NCI-H2081 treated with DMSO at 0.1 percent for 48 hours (cell line): ENCODE data around the gene UBE2C.

Experiments used
- DNase-seq: peaks from one replicate; lab custom pipeline; 2025; lab: John Stamatoyannopoulos, UW

UBE2C gene

DNA sequence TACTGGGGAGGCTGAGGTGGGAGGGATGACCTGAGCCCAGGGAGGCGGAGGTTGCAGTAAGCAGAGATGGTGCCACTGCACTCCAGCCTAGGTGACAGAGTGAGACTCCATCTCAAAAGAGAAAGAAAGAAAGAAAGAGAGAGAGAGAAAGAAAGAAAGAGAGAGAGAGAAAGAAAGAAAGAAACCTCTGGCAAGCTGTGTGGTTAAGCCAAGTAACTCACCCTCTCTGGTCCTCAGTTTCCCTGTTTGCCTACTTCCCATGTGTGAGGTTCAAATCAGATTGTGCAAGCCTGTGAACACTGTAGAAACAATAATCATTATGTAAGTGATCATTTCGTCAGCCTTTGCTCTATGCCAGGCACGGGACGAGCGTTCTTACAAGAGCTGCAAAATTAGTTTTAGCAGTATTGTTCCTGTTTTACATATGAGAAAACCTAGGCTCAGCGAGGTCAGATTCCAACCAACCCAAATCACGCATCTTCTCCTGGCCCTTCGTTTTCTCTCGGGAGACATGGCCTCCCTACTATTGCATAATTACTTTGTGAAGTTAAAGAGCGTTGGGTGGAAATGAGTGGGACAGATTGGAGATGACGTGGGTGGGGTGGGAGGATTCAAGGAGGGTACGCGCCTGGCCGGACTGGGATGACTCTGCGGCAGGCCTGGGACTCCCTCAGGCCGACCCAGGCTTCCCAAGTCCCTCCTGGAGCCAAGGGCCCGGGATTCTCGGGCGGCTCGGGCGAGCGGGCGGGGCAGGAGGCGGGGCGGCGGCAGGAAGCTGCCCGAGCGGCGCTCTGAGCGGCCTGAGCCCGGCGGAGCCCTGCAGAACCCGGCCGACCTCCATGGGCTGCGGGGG is 20.8 kb downstream of the UBE2C start, which contains the start of gene SNX21:
TSS of gene SNX21 (plus strand) at position 770 of the 853 bp plus-strand sequence. CDS start 121 bp downstream, outside the sequence.
- no peak for DNase-seq

DNA sequence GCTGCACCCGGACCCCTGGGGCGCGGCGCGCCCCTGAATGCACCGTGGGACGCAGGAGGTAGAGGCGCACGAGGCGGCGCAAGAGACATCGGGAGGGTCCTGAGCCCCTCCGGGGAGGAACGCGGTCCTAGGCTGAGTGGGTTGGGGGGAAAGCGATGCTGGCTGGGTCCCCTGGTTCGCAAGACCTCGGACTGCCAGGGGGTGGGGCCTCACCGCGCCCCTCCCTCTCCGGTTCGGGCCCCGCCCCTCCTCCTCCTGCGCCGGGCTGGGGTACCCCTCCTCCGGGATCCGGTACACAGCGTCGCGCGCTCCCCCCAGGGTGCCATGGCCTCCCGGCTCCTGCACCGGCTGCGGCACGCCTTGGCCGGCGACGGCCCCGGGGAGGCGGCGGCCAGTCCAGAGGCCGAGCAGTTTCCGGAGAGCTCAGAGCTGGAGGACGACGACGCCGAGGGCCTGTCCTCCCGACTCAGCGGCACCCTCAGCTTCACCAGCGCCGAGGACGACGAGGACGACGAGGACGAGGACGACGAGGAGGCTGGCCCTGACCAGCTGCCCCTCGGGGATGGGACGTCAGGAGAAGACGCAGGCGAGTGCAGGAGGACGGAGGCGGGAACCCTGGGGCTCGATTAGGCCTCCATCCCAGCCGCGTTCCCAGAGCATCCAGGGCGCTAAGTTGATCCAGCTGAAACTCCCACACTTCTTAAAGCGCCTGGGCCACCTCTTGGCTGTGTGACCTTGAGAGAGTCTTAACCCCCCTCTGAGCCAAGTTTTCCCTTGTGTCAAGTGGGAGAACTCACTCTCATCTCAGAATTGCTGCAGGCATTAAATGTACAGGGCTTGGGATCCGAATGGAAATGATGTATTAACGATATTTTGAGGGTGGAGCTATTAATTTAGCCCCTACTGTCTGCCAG is 21.7 kb downstream of the UBE2C start:
- no peak for DNase-seq

DNA sequence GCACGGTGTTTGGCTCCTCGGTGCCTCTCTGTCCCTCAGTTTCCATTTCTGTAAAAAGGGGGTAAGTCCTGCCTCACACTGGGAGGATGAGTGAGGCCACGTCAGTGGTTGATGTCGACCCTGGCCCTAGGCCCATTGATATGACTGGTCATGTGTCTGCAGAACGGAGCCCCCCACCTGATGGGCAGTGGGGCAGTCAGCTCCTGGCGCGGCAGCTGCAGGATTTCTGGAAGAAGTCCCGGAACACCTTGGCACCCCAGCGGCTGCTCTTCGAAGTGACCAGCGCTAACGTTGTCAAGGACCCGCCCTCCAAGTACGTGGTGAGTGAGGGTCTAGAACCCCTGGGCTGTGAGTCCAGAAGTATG is 22.3 kb downstream of the UBE2C start:
- no peak for DNase-seq

DNA sequence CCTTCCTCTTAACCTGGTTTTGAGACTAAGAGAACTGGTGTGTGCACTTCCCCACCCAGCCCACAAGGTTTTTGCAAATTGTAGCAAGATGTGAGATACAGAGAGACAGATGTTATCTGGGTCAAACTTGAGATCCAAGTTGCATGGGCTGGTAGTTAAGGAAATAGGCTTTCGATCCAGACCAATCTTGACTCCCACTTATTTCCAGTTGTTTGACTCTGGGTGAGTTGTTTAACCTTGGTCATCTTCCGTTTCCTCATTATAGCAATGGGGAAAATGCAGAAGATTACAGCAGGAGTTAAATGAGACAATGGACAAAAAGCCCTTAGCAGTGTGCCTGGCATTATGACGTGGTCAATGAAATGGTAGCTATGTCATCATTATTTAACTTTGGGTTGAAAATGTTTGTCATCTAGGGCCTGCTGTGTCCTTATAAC is 22.9 kb downstream of the UBE2C start:
- no peak for DNase-seq

DNA sequence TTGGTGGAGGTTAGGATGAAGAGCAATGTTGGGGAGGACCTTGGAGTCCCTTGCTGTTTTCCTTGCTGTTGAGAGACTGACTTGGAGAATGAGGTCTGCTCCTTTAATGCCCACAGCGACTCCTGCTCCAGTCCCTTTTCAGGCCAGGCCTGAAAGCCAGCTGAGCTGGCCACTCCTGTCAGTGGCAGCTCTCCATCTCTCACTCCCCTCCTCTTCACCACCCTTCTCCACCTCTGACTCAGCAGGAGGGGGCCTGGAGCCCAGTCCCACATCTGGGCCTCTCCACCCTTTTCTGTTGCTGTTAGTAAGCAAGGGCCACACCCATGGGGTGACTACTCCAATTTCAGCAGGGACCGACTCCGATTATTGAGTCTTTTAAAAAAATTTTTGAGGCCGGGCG is 23.4 kb downstream of the UBE2C start:
- DNase-seq = no peak

DNA sequence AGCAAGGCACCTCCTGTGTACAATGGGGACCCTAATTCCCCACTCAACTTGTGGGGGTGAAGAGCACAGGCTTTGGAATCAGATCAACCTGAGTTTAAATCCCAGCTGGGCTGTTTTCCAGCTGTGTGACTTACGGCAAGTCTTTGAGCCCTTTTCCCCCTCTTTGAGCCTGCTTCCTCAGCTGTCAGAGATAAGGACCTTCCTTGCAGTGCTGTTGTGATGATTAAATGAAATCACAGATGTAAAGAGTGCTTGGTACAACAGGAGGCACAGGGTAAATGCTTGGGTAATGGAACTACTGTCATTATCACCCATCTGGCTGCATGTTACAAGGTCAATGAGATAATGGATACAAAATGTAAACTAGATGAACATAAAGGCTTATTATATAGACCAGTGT is 24.4 kb downstream of the UBE2C start:
- DNase-seq = no peak

DNA sequence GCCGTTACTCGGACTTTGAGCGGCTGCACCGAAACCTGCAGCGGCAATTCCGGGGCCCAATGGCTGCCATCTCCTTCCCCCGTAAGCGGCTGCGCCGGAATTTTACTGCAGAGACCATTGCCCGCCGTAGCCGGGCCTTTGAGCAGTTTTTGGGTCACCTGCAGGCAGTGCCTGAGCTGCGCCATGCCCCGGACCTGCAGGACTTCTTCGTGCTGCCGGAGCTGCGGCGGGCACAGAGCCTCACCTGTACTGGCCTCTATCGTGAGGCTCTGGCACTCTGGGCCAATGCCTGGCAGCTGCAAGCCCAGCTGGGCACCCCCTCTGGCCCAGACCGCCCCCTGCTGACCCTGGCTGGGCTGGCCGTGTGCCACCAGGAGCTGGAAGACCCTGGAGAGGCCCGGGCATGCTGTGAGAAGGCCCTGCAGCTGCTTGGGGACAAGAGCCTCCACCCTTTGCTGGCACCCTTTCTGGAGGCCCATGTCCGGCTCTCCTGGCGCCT is 28.3 kb downstream of the UBE2C start:
- no peak for DNase-seq

DNA sequence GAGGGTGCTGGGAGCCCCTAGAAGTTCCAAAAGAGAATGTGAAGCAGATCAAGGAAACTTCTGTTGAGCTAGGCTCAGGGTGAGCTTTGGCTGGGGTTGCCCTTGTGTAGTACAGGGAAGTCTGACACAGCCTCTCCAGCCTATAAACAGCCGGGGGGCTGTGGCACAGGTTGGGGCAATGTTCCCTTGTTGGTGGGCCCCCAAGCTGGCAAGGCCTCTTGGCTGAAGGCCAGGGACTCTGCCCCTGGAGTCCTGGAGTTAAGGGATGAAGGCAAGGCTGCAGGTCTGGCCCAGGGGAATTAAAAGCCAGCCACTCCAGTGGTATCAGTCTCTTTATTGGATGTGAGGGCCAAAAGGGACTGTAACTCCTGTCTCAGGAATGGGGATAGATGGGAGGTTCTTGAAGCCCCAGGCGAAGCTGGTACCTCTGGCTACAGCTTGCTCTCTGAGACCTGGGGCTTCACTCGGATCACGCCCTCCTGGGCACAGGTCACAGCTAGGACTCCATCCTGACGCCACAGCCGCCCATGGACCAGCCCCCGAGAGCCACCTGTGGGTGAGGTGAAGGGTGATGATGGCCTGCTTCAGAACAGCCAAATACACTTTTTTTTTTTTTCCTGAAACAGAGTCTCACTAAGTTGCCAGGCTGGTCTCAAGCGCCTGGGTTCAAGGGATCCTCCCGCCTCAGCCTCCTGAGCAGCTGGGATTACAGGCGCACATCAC is 29.1 kb downstream of the UBE2C start:
- DNase-seq = no peak

DNA sequence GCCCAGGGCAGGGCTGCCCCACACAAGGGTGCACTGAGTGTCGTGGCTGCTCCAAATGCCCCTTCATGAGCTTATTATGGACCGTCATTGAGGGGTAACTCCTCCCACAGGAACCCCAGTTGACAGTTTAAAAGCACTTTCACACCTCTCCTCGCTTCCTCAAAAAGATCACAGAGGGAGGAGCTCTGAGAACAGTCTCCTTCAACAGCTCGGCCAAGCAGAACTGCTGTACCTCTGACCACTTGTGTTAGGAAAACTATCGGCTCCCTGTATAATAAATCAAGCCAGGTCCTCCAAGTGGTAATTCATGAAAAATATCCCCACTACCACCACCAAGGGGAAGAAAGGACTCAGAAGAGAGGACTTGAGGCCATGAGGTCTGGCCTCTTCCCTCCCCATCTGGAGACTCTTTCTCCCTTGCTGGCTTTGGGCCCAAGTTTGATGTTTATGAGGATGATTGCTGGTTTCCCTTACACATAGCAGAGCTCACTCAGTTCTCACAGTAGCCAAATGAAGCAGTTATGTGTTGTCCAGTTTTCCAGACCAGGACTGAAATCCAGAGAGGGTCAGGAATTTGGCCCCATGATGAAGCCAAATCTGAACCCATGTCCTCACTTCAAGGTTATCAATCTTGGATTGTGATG is 29.8 kb downstream of the UBE2C start:
- DNase-seq = no peak

DNA sequence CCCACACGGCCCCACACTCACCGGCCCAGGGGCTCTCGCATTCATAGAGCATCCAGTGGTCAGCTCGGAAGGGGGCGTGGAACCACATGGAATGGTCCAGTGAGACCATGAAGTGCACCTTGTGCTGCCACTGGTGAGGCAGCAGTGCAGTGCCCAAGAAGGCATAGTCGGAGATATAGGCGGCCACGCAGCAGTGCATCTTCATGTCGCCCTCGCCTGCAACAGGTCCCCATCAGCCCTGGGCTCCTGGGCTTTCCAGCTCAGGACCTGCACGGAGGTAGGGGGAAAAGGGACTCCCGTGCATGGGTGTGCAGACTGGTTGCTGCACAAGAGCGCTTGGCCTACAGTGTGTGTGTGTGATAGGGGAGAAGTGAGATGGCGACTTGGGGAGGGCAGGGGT is 31.1 kb downstream of the UBE2C start:
- DNase-seq = no peak

DNA sequence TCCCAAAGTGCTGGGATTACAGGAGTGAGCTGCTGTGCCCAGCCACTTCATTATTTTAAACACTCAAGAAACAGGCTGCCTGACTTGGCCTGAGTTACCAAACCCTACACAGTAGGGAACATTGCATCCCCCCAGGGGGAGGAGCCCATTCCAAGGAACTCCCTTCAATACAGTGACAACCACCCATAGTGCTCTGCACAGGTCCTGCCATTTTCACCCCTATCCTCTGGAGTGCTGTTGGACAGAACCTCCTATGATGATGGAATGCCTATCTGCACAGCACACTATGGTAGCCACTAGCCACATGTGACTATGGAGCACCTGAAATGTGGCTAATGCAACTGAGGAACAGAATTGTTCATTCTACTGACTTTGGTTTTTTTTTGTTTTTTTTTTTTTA is 33.0 kb downstream of the UBE2C start:
- no peak for DNase-seq

DNA sequence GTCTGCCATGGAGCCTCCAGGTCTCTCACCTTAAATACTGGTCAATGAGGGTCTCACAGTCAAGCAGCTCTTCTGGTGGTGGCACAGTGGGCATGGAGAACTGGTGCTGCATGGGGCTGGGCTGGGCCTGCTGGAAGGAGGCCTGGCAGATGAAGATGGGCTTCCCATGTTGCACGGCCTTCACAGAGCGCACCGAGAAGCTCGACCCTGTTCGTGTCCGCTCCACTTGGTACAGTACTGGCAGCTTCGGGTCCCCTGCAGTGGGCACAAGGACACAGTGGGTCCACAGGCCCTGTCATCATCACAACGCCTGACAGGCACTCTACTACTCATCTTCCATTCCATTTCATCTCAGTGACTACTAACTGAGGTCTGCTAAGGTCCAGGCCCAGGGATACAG is 36.0 kb downstream of the UBE2C start:
- DNase-seq = no peak

DNA sequence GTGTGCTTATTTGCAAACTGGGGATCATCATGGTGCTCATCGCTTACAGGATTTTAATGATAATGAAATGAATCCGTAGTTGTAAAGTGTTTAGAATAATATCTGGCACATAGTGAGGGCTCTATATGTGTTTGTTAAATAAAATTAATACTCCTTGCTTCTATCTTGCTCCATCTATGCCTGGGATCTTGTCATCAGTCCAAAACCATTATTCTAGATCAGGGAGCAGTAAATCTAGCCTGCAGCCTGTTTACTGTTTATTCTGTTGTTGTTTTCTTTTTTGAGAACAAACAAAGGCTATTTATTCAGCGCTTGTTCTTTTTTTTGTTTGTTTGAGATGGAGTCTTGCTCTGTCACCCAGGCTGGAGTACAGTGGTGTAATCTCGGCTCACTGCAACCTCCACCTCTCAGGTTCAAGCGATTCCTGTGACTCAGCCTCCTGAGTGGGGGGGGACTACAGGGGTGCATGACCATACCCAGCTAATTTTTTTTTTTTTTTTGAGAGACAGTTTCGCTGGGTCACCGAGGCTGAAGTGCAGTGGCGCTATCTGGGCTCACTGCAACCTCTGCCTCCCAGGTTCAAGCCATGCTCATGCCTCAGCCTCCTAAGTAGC is 36.6 kb downstream of the UBE2C start:
- DNase-seq = no peak

DNA sequence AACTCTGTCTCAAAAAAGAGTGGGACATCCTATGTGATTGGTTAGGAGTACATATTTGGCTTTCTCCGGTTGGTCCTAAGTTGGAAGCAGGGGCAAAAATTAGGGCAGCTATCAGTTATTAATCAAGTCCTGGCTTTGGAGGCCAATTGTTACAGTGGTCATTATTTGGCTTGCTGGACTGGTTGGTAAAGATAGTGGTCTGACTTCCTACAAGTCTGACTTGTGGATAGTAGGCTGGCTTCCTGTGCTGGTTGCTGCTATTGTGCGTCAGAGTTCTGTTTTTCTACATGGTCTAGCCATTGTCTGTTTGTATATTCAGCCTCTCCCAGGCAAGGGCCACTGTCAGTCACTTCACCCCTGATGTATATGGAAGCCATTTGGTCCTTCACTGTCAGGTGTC is 37.8 kb downstream of the UBE2C start:
- no peak for DNase-seq

DNA sequence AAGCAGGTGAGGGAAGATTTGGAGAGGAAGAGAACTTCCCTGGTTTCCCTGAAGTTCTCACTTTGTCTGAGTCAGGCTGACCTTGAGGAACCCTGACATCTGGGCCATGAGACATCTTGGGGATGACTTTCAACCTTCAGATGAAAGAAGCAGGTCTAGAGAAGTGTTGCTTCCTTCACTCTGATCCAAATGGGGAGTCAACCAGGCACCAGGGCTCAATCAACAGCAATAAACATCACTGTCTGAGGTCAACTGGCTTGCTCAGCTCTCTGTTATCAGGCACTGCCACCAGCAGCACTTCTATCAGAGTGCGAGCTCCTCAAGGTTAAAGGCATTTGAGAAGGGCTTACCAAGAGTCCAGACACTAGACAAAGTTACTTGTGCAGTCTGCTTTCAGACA is 38.5 kb downstream of the UBE2C start:
- DNase-seq = no peak

DNA sequence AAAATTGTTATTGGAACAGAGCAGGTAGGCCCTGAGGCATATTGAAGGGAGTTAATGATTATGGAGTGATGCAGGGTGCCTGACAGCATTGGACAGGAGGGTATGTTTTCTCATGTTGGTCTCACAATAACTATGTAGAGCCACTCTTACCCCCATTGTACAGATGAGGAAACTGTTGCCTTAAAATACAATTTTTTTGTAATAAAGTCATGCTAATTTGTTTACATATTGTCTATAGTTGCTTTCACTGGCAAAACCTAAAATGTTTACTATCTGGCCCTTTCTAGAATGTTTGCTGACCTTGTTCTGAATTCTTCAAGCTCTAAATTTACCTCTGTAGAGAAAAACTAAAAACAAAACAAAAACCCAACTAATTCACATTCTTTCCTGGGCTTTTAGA is 39.1 kb downstream of the UBE2C start:
- DNase-seq = no peak

DNA sequence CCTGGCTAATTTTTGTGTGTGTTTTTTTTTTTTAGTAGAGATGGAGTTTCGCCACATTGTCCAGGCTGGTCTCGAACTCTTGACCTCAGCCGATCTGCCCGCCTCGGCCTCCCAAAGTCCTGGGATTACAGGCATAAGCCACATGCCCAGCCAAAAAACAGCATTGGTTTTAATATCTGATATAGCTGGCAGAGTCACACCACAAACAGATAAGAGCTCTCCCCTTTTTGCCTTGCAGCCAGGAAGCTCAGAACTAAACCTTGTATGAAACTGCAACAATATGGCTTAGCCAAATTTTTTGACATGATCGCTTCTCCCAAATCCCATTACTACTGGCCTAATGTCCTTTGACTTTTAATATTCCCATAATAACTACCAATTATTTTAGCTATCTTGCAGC is 39.9 kb downstream of the UBE2C start:
- DNase-seq = no peak

DNA sequence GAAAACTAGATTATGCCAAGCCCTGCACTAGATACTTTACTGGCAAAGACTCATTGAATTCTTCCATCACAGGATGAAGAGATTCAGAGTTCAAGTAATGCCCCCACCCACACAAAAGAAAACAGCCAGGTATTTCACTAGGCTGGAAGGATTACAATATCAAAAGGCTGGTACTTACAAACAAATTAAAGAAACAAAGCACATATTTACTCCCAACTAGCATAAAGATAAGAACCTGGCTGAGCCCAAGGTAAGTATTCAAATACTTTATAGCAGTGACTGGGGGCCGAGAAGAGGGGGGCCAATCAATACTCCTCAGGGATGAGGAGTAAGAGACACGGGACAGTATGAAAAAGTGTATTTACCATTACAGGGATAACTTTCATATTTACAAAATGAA is 41.0 kb downstream of the UBE2C start:
- DNase-seq = no peak

DNA sequence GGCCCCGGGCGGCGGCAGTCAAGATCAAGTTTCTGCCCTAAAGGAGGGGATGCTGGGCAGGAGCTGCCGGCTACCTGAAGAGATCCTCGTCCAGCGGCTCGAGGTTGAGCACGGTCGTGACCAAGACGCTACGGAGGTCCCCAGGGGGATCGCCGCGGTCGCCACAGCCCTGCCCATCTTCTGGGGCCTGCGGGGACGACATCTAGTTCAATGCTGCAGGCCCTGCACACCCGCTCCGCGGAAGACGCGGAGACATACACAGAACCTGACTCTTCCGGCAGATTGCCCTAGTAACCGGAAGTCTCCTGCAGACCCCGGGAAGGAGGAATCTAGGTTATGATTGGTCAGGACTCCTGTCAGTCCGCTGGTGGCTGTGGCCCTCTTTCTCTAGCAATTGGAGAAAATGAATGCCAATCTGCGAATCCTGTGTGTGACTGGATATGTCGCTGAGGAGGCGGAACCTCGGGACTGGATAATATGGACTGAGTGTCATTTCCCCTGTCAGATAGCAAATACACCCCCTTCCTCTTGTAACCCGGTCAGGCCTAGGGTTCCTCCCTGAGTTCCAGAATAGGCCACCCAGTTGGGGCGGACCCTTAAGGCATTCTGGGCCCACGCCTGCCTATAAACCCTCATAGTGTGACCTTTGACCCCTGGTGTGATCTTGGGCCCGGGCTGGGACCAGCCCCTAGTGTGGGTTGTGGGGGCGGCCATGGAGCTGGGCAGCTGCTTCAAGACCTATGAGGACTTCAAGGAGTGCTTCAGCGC is 44.9 kb downstream of the UBE2C start, which contains the start of the genes ACOT8 and ZSWIM3:
TSS of gene ACOT8 (minus strand) at position 279 of the 768 bp plus-strand sequence. CDS start at position 202, 77 bp downstream.
TSS of gene ZSWIM3 (plus strand) at position 501 of the 768 bp plus-strand sequence. CDS start at position 713, 212 bp downstream.
- peak; percentile 99 for DNase-seq

DNA sequence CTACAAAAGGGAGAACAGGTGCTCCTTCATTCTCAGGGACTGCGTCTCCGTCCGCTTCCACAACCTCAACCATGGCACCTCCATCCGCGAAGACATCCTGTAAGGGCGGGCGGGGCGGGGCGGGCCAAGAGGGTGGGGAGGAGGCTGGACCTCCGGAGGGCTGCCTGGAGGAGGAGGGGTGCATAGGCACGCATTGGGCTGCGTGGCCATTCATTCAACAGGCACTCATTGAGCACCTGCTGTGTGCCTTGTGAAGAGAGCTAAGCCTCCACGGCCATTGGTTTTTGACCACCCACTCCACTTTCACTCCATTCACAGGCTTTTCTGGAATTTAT is 45.4 kb downstream of the UBE2C start:
- no peak for DNase-seq
